H1 (cell line): ENCODE data around the gene MAPT.

Experiments used
- BCL11A ChIP-seq, 2 experiments: IDR thresholded peaks; one replicate each; pipeline ENCODE4 v1.6.1; 2011; ENCODE audit warnings: low read depth in 2 of 2, low read length in 2 of 2, mild to moderate bottlenecking in 2 of 2
- EZH2 ChIP-seq: fragments of 200-600 bp; sonication (generic); IDR thresholded peaks from 2 replicates; pipeline ENCODE4 v1.7.1; 2012; ENCODE audit warnings: low read depth, mild to moderate bottlenecking, moderate library complexity, low read length, inconsistent platforms; ENCODE audit not compliant: severe bottlenecking
- FOSL1 ChIP-seq: IDR thresholded peaks from 2 replicates; pipeline ENCODE4 v1.6.1; 2011; ENCODE audit warnings: mild to moderate bottlenecking, low read depth, low read length, moderate library complexity; ENCODE audit not compliant: insufficient read depth
- GABPA ChIP-seq: IDR thresholded peaks from 2 replicates; pipeline ENCODE4 v1.6.1; 2011; ENCODE audit warnings: mild to moderate bottlenecking, low read length, moderate library complexity, borderline replicate concordance; ENCODE audit not compliant: insufficient read depth
- JUND ChIP-seq: IDR thresholded peaks from 2 replicates; pipeline ENCODE4 v1.6.1; 2011; ENCODE audit warnings: mild to moderate bottlenecking, improper control_type of control experiment, low read length
- POLR2A ChIP-seq, 2 experiments: IDR thresholded peaks; 1 replicate in 1 of 2; 2 replicates in 1 of 2; pipeline ENCODE4 v1.6.1; 2011; ENCODE audit warnings: low read depth in 2 of 2, low read length in 2 of 2, mild to moderate bottlenecking in 2 of 2; ENCODE audit errors: control extremely low read depth in 1 of 2
- SRF ChIP-seq: IDR thresholded peaks from 2 replicates; pipeline ENCODE4 v1.6.1; 2011; ENCODE audit warnings: mild to moderate bottlenecking, low read depth, low read length, moderate library complexity
- TAF1 ChIP-seq: IDR thresholded peaks from 2 replicates; pipeline ENCODE4 v1.6.1; 2011; ENCODE audit warnings: mild to moderate bottlenecking, low read depth, low read length
- TBP ChIP-seq: IDR thresholded peaks from 2 replicates; pipeline ENCODE4 v1.6.1; 2011; ENCODE audit warnings: low read depth, low read length, improper control_type of control experiment
- YY1 ChIP-seq: IDR thresholded peaks from 2 replicates; pipeline ENCODE4 v1.6.1; 2011; ENCODE audit warnings: low read depth, mild to moderate bottlenecking, low read length
- TF ChIP-seq, protein P1 (sequence below), 3 experiments: IDR thresholded peaks; 1 replicate in 2 of 3; 2 replicates in 1 of 3; pipeline versions ENCODE4 v1.5.1 to v1.6.1; 2011; ENCODE audit warnings: low read length in 3 of 3, mild to moderate bottlenecking in 3 of 3, inconsistent platforms in 2 of 3, low read depth in 1 of 3, moderate library complexity in 1 of 3; ENCODE audit not compliant: insufficient read depth in 1 of 3; ENCODE audit errors: control extremely low read depth in 1 of 3
- TF ChIP-seq, protein P2 (sequence below): IDR thresholded peaks from 2 replicates; pipeline ENCODE4 v1.6.1; 2011; ENCODE audit warnings: low read length, improper control_type of control experiment
- TF ChIP-seq, protein P3 (sequence below): IDR thresholded peaks from 2 replicates; pipeline ENCODE4 v1.6.1; 2012; ENCODE audit warnings: inconsistent platforms

DNA sequence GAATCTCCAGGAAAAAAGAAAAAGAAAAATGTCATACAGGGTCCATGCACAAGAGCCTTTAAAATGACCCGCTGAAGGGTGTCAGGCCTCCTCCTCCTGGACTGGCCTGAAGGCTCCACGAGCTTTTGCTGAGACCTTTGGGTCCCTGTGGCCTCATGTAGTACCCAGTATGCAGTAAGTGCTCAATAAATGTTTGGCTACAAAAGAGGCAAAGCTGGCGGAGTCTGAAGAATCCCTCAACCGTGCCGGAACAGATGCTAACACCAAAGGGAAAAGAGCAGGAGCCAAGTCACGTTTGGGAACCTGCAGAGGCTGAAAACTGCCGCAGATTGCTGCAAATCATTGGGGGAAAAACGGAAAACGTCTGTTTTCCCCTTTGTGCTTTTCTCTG, 105.5 kb downstream of the MAPT start:
- TF ChIP-seq, protein P1, sequence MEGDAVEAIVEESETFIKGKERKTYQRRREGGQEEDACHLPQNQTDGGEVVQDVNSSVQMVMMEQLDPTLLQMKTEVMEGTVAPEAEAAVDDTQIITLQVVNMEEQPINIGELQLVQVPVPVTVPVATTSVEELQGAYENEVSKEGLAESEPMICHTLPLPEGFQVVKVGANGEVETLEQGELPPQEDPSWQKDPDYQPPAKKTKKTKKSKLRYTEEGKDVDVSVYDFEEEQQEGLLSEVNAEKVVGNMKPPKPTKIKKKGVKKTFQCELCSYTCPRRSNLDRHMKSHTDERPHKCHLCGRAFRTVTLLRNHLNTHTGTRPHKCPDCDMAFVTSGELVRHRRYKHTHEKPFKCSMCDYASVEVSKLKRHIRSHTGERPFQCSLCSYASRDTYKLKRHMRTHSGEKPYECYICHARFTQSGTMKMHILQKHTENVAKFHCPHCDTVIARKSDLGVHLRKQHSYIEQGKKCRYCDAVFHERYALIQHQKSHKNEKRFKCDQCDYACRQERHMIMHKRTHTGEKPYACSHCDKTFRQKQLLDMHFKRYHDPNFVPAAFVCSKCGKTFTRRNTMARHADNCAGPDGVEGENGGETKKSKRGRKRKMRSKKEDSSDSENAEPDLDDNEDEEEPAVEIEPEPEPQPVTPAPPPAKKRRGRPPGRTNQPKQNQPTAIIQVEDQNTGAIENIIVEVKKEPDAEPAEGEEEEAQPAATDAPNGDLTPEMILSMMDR (IDR thresholded peaks at IDR 0.05; ENCODE audit: control extremely low read depth in 1 of 3, insufficient read depth in 1 of 3, low read depth in 1 of 3, low read length in 3 of 3): no peak
- TF ChIP-seq JUND (no peak), TAF1 (no peak), BCL11A (IDR thresholded peaks at IDR 0.05; ENCODE audit: low read depth in 2 of 2, low read length in 2 of 2) (no peak), POLR2A (IDR thresholded peaks at IDR 0.05; ENCODE audit: control extremely low read depth in 1 of 2, low read depth in 2 of 2, low read length in 2 of 2) (no peak), SRF (no peak), YY1 (no peak), GABPA (no peak), EZH2 (no peak), FOSL1 (no peak), TBP (no peak)
- TF ChIP-seq, protein P2, sequence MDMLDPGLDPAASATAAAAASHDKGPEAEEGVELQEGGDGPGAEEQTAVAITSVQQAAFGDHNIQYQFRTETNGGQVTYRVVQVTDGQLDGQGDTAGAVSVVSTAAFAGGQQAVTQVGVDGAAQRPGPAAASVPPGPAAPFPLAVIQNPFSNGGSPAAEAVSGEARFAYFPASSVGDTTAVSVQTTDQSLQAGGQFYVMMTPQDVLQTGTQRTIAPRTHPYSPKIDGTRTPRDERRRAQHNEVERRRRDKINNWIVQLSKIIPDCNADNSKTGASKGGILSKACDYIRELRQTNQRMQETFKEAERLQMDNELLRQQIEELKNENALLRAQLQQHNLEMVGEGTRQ: no peak
- TF ChIP-seq, protein P3, sequence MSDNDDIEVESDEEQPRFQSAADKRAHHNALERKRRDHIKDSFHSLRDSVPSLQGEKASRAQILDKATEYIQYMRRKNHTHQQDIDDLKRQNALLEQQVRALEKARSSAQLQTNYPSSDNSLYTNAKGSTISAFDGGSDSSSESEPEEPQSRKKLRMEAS: no peak
